Neural progenitor cell (in vitro differentiated cells): ENCODE measurements around the gene SCFD2. TPM values are rescaled to one million over a fixed set of nuclear protein-coding genes. Genes with fewer than 3 reads are reported as not detected.
A peak's percentile ranks its signal among the peaks of the same experiment; 100 is the strongest.

Experiments
- DNase-seq: peaks from one replicate; pipeline ENCODE4 v3.0.0-alpha.2; 2016; ENCODE audit warnings: low spot score
- H2AFZ ChIP-seq: fragments of 200-600 bp; sonication (generic); replicated peaks from 2 replicates; pipeline ENCODE4 v1.6.1; 2016; ENCODE audit warnings: antibody characterized with exemption
- H3F3A ChIP-seq: fragments of 200-600 bp; sonication (generic); 2 replicates; pipeline ENCODE4 v1.6.1; 2016; ENCODE audit warnings: antibody characterized with exemption, low read depth
- H3K27ac ChIP-seq: fragments of 200-600 bp; sonication (generic); 2 replicates; pipeline ENCODE4 v1.5.1; 2016; ENCODE audit warnings: mild to moderate bottlenecking
- H3K27me3 ChIP-seq: fragments of 200-600 bp; sonication (generic); 2 replicates; pipeline ENCODE4 v1.6.1; 2016; ENCODE audit warnings: mild to moderate bottlenecking, moderate library complexity
- H3K36me3 ChIP-seq: fragments of 200-600 bp; sonication (generic); 2 replicates; pipeline ENCODE4 v1.5.1; 2016
- H3K4me1 ChIP-seq: fragments of 200-600 bp; sonication (generic); 2 replicates; pipeline ENCODE4 v1.6.1; 2016; ENCODE audit warnings: mixed run types
- H3K4me2 ChIP-seq: fragments of 200-600 bp; sonication (generic); 2 replicates; pipeline ENCODE4 v1.6.1; 2016
- H3K4me3 ChIP-seq: fragments of 200-600 bp; sonication (generic); 2 replicates; pipeline ENCODE4 v1.5.1; 2016
- H3K79me2 ChIP-seq: fragments of 200-600 bp; sonication (generic); 2 replicates; pipeline ENCODE4 v1.6.1; 2016; ENCODE audit warnings: low read depth
- H3K9ac ChIP-seq: fragments of 200-600 bp; sonication (generic); 2 replicates; pipeline ENCODE4 v1.6.1; 2016
- H3K9me3 ChIP-seq: fragments of 200-600 bp; sonication (generic); 2 replicates; pipeline ENCODE4 v1.5.1; 2016; ENCODE audit warnings: low read depth
- H4K20me1 ChIP-seq: fragments of 200-600 bp; sonication (generic); 2 replicates; pipeline ENCODE4 v1.6.1; 2016; ENCODE audit warnings: low read depth
- H3K27ac Mint-ChIP-seq: 3 replicates; pipeline ENCODE4 v1.8.0; 2021; ENCODE audit warnings: mixed read lengths
- H3K27me3 Mint-ChIP-seq: 2 replicates; pipeline ENCODE4 v1.8.0; 2022; ENCODE audit warnings: low read depth, mild to moderate bottlenecking, inconsistent platforms, moderate library complexity, mixed read lengths; ENCODE audit not compliant: insufficient read depth
- H3K36me3 Mint-ChIP-seq: 3 replicates; pipeline ENCODE4 v1.8.0; 2021; ENCODE audit warnings: mixed read lengths
- H3K4me1 Mint-ChIP-seq: 3 replicates; pipeline ENCODE4 v1.8.0; 2021; ENCODE audit warnings: mixed read lengths
- H3K4me3 Mint-ChIP-seq: 3 replicates; pipeline ENCODE4 v1.8.0; 2021; ENCODE audit warnings: mild to moderate bottlenecking, moderate library complexity, mixed read lengths
- H3K9me3 Mint-ChIP-seq: 3 replicates; pipeline ENCODE4 v1.8.0; 2020; ENCODE audit warnings: mixed read lengths
- EZH2 ChIP-seq: fragments of 200-600 bp; sonication (generic); IDR thresholded peaks from 2 replicates; pipeline ENCODE4 v1.6.1; 2017; ENCODE audit warnings: antibody characterized with exemption, mild to moderate bottlenecking, moderate library complexity
- EZH2phosphoT487 ChIP-seq: fragments of 200-600 bp; sonication (generic); IDR thresholded peaks from 2 replicates; pipeline ENCODE4 v1.6.1; 2017; ENCODE audit warnings: antibody characterized with exemption
- total RNA-seq: library from RNA; depleted of rRNA; stranded (reverse); fragments of >200 nt; gene quantifications from 2 replicates; pipeline ENCODE4 v1.2.3, GENCODE V29; 2015; ENCODE audit warnings: low replicate concordance
- TF ChIP-seq, protein P1 (sequence below): fragments of 200-600 bp; sonication (generic); IDR thresholded peaks from 2 replicates; pipeline ENCODE4 v1.5.1; 2017; ENCODE audit warnings: antibody characterized with exemption, mild to moderate bottlenecking

SCFD2 gene
- total RNA-seq, 1 donor from 2014 or later: 4.8 TPM

DNA sequence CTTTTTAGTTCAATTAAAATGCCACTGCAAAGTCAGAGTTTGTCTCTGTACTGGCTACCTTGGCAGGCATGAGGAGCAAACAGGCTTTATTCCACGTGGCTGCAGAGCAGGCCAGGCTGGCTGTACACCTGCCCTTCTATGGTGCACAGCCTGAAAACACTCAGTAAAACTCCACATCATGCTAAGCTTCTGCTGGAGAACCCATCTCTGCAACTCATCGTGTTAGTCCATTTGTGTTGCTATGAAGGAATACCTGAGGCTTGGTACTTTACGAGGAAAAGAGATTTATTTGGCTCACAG lies 214.4 kb downstream of the SCFD2 start:
- no peak for TF ChIP-seq EZH2phosphoT487
- no peak for TF ChIP-seq EZH2
- TF ChIP-seq, protein P1, sequence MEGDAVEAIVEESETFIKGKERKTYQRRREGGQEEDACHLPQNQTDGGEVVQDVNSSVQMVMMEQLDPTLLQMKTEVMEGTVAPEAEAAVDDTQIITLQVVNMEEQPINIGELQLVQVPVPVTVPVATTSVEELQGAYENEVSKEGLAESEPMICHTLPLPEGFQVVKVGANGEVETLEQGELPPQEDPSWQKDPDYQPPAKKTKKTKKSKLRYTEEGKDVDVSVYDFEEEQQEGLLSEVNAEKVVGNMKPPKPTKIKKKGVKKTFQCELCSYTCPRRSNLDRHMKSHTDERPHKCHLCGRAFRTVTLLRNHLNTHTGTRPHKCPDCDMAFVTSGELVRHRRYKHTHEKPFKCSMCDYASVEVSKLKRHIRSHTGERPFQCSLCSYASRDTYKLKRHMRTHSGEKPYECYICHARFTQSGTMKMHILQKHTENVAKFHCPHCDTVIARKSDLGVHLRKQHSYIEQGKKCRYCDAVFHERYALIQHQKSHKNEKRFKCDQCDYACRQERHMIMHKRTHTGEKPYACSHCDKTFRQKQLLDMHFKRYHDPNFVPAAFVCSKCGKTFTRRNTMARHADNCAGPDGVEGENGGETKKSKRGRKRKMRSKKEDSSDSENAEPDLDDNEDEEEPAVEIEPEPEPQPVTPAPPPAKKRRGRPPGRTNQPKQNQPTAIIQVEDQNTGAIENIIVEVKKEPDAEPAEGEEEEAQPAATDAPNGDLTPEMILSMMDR: no peak
- no peak overlapping the region for H3K27ac ChIP-seq
- H3F3A ChIP-seq: no peaks in the 10 kb centered on the region
- no peaks in the 10 kb centered on the region for H3K36me3 ChIP-seq
- no peaks in the 10 kb centered on the region for H3K79me2 ChIP-seq
- peaks cover 8% of the 10 kb centered on the region for H3K4me1 ChIP-seq
- H3K27me3 Mint-ChIP-seq: no peaks in the 10 kb centered on the region
- DNase-seq: no peak
- no peaks in the 10 kb centered on the region for H4K20me1 ChIP-seq
- peak overlapping the region; percentile 33 for H3K4me2 ChIP-seq
- H3K27me3 ChIP-seq: no peaks in the 10 kb centered on the region
- no peaks in the 10 kb centered on the region for H3K9me3 Mint-ChIP-seq
- no peak overlapping the region for H3K4me3 ChIP-seq
- H3K4me3 Mint-ChIP-seq: no peak overlapping the region
- peaks cover 10% of the 10 kb centered on the region for H3K4me1 Mint-ChIP-seq
- no peak overlapping the region for H3K27ac Mint-ChIP-seq
- H2AFZ ChIP-seq: no peak overlapping the region
- H3K36me3 Mint-ChIP-seq: peaks cover 2% of the 10 kb centered on the region
- H3K9ac ChIP-seq: no peak overlapping the region
- no peaks in the 10 kb centered on the region for H3K9me3 ChIP-seq

DNA sequence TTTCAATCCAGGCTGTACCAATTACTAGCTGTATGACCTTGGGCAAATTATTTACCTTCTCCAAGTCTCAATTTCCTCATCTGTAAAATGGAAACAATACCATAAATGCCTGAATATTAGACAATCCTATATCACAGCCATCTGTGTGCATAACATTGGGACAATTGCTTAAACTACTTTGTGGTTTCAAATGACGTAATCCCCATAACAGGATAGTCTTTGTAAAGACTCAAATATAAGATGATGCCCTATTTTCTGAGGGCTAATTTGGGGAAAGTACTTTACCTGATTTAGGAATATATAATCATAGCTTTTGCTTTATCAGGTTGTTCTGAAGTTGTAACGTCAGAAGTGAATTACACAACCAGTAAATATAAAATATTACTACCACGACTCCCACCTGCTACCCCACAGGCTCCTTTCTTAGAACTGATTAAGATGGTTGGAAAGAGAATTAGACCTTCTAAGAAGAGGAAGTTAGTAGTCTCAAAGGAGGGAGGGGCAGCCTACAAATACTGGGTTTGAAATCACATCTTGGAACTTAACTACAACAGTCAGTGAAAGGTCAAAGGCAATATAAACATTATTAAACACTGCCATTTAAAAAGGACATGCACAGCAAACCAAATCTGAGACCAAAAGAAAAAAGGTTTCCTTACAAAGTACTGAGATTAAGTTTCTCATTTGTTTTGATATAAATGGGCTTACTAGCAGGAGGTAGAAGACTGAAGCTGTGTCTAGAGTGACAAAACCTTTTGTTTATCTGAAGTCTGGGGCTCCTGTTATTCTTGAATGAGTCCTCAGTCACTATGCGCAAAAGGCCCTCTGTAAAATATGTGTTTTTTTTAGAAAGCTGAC lies 215.0 kb downstream of the SCFD2 start:
- H3F3A ChIP-seq: no peaks in the 10 kb centered on the region
- no peak overlapping the region for H3K27ac Mint-ChIP-seq
- H3K9me3 ChIP-seq: no peaks in the 10 kb centered on the region
- DNase-seq: no peak
- H3K4me1 ChIP-seq: peaks cover 8% of the 10 kb centered on the region
- H3K36me3 Mint-ChIP-seq: peaks cover 2% of the 10 kb centered on the region
- H3K79me2 ChIP-seq: no peaks in the 10 kb centered on the region
- no peaks in the 10 kb centered on the region for H3K27me3 ChIP-seq
- H2AFZ ChIP-seq: no peak overlapping the region
- H3K27me3 Mint-ChIP-seq: no peaks in the 10 kb centered on the region
- TF ChIP-seq EZH2: no peak
- TF ChIP-seq, protein P1: no peak
- no peak for TF ChIP-seq EZH2phosphoT487
- H3K4me2 ChIP-seq: peak overlapping the region; percentile 33
- no peaks in the 10 kb centered on the region for H3K36me3 ChIP-seq
- H3K4me3 ChIP-seq: no peak overlapping the region
- no peaks in the 10 kb centered on the region for H3K9me3 Mint-ChIP-seq
- H4K20me1 ChIP-seq: no peaks in the 10 kb centered on the region
- no peak overlapping the region for H3K9ac ChIP-seq
- H3K4me1 Mint-ChIP-seq: peaks cover 10% of the 10 kb centered on the region
- H3K27ac ChIP-seq: no peak overlapping the region
- no peak overlapping the region for H3K4me3 Mint-ChIP-seq

GRCh38 chr4:53147711-53148110 lies 218.2 kb downstream of the SCFD2 start:
- no peaks in the 10 kb centered on the region for H3F3A ChIP-seq
- Mint-ChIP-seq H3K9me3 (no peaks in the 10 kb centered on the region), H3K36me3 (no peaks in the 10 kb centered on the region), H3K27ac (no peak overlapping the region), H3K27me3 (no peaks in the 10 kb centered on the region), H3K4me1 (peaks cover 10% of the 10 kb centered on the region), H3K4me3 (no peak overlapping the region)
- no peak overlapping the region for H3K4me2 ChIP-seq
- no peaks in the 10 kb centered on the region for H4K20me1 ChIP-seq
- H3K9ac ChIP-seq: no peak overlapping the region
- H3K4me1 ChIP-seq: peaks cover 8% of the 10 kb centered on the region
- no peak for DNase-seq
- no peaks in the 10 kb centered on the region for H3K9me3 ChIP-seq
- H3K4me3 ChIP-seq: no peak overlapping the region
- TF ChIP-seq, protein P1: no peak
- TF ChIP-seq EZH2: no peak
- no peak for TF ChIP-seq EZH2phosphoT487
- no peak overlapping the region for H3K27ac ChIP-seq
- no peak overlapping the region for H2AFZ ChIP-seq
- H3K27me3 ChIP-seq: no peaks in the 10 kb centered on the region
- H3K79me2 ChIP-seq: no peaks in the 10 kb centered on the region
- no peaks in the 10 kb centered on the region for H3K36me3 ChIP-seq
